HG03045 (cell line): Measurements from ENCODE around the gene FBXL5.

Source experiments
- ATAC-seq: cut with Tn5 transposase; IDR thresholded peaks from one replicate; pipeline ENCODE4 v1.9.1; 2021; ENCODE audit warnings: mild to moderate bottlenecking, moderate library complexity; ENCODE audit not compliant: unreplicated experiment

Gene FBXL5, protein sequence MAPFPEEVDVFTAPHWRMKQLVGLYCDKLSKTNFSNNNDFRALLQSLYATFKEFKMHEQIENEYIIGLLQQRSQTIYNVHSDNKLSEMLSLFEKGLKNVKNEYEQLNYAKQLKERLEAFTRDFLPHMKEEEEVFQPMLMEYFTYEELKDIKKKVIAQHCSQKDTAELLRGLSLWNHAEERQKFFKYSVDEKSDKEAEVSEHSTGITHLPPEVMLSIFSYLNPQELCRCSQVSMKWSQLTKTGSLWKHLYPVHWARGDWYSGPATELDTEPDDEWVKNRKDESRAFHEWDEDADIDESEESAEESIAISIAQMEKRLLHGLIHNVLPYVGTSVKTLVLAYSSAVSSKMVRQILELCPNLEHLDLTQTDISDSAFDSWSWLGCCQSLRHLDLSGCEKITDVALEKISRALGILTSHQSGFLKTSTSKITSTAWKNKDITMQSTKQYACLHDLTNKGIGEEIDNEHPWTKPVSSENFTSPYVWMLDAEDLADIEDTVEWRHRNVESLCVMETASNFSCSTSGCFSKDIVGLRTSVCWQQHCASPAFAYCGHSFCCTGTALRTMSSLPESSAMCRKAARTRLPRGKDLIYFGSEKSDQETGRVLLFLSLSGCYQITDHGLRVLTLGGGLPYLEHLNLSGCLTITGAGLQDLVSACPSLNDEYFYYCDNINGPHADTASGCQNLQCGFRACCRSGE

DNA sequence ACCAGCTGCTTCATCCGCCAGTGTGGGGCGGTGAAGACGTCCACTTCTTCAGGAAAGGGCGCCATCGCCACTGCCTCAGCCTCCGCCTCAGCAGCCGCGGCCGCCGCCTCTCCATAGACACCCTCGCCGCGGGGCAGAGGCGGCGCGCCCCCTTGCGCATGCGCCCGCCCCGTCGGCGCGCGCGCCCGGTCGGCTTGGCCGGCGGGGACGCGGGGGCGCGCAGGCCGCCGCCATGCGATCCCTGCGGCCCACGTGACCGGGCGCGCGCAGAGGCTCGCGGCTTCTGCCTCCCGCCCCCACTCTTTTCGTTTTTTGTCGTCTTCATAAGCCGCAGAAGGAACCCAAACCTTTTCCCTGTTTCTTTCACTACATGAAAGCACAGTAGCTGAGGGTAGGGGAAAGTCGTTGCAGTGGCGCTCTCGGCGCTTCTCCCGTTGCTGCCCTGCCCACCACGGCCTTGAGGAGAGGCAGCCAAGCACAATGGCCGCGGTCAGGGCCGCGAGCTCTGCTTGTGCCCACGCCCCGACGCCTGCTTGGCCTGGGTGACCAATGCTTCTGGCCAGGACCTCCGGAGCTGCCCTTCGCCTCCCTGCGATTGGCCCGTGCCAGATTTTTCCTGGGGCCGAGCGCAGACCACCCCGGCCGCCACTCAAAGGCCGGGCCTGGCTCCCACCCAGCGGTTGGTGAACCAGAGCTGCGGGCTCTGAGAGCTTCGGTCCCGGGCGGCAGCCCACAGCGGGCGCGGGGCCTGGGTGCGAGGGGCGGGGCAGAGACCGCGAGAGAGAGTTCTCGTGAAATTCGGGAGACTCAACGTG is at the start of gene FBXL5:
Gene FBXL5, minus strand, starts transcription at position 135 of the 815 bp plus-strand sequence. Its CDS starts 70 bp downstream, at position 65.
- peak; percentile 78 for ATAC-seq

DNA sequence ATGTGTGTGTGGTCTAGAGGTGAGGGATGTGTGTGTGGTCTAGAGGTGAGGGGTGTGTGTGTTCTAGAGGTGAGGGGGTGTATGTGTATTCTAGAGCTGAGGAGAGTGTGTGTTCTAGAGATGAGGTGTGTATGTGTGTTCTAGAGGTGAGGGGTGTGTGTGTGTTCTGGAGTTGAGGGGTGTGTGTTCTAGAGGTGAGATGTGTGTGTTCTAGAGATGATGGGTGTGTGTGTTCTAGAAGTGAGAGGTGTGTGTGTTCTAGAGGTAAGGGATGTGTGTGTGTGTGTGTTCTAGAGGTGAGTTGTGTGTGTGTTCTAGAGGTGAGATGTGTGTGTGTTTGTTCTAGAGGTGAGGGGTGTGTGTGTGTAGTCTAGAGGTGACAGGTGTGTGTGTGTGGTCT is 49.0 kb upstream of the FBXL5 start:
- ATAC-seq, result no peak

DNA sequence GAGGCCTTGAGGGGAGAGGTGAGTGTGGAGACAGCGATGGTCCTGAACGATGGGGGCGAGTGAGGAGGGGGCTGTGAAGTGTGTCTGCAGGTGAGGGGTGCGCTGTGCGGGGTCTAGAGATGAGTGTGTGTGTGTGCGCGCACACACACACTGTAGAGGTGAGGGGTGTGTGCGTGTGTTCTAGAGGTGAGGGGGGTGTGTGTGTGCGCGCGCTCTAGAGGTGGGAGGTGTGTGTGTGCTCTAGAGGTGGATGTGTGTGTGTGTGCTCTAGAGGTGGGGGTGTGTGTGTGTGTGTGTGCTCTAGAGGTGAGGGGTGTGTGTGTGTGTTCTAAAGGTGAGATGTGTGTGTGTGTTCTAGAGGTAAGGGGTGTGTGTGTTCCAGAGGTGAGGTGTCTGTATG is 48.3 kb upstream of the FBXL5 start:
- ATAC-seq, result no peak

DNA sequence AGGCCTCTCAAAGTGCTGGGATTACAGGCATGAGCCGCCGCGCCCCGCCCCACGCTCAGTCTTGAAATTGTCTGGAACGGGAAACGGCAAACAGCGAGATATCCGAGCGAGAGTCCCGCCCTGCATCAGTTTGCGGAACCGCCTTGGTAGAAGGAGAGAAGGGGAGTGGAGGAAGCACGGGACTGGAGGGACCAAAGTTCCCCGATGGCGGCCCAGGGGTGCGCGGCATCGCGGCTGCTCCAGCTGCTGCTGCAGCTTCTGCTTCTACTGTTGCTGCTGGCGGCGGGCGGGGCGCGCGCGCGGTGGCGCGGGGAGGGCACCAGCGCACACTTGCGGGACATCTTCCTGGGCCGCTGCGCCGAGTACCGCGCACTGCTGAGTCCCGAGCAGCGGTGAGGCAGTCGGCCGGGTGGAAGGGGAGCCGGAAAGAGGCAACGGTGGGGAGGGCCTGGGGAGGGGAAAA is 47.8 kb upstream of the FBXL5 start, which contains the start of gene BST1:
Gene BST1, plus strand, starts transcription at position 125 of the 463 bp plus-strand sequence. Its CDS starts 80 bp downstream, at position 205.
- peak; percentile 63 for ATAC-seq

DNA sequence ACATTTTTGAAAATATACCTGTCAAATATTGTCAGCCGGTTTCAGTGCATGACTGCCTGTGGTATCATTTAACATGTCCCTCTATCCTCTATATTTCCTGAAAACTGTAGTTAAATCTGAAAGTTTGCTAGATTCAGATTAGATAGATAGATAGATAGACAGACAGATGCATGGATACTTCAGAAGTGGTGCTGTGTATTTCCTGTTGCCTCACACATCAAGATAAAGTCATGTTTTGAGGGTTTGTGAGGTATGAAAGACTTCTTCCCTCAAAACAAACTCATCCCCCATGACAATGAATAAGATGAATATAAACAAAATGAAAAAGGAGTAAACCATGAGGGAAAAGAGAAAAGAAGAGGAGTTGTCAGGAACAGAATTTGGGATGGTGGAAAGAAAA is 41.7 kb upstream of the FBXL5 start:
- ATAC-seq, result no peak

DNA sequence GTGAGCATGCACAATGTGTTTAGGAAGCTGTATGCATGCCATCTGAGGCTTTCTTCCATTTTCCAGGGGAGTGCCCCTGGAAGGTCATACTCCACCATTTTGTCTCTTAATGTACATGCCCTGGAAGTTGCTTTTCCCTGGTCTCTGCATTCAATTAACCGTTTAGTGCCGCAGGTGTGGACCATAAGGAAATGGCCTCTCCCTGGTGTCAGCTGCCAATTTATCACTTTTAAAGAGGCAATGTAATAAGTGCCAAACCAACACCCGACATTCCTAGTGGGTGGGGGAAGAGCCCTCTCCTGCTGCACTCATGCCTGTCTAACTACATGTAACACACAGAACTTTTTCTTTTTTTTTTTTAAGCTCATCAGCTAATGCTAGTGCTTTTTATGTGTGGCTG is 40.6 kb upstream of the FBXL5 start:
- no peak for ATAC-seq

DNA sequence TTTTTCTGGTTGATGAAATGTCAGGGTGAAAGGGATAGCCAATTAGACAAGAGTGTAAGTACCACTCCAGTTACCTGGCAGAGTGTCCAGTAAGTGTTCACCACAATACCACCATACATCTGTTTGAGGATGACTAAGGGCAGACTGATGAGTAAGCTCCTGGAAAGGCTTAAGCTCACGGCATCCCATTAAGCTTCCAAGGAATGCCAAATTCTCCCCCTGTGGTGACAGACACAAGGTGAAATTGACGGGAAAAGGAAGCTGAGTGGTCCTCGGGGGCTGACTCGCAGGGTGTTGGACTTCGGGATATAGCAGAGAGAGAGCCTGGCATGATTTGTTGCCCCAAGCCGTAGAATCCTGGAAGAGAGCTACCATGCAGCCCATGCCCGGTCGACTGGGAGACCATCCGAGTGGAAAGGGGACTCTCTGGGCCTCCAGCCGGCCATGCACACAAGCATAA is 40.1 kb upstream of the FBXL5 start:
- no peak for ATAC-seq

DNA sequence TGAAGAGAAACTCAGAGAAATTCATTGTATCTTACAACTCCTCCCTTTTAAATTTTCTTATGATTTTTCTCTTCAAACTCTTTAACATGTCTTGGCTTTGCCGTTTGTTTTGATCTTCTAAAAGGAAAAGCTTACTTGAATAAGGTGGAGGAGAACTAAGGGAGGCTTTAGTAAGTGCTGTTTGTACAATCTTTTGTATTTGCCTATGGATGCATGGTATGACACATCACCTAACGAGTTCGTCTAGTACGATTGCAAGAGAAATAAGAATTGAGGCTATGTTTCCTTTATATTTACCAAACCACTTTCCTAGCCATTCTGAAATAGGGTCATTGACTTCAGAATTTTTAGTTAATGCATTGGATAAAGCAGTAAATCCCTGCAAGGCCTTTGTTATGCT is 39.3 kb upstream of the FBXL5 start:
- ATAC-seq, result no peak

DNA sequence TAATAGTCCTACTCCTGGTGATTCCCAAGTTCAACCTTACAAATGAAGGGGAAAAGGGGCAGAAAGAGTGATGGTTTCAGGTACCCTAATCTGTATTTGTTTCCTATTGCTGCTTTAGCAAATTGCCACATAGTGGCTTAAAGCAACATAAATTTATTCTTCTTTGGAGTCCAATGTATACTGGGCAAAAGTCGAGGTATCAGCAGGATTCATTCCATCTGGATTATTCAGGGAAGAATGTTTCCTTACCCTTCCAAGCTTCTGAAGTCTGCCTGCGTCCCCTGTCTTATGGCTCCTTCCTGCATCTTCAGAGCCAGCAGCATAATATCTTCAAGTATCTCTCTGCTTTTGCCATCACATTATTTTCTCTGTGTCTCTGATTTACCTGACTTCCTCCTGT is 37.4 kb upstream of the FBXL5 start:
- no peak for ATAC-seq

DNA sequence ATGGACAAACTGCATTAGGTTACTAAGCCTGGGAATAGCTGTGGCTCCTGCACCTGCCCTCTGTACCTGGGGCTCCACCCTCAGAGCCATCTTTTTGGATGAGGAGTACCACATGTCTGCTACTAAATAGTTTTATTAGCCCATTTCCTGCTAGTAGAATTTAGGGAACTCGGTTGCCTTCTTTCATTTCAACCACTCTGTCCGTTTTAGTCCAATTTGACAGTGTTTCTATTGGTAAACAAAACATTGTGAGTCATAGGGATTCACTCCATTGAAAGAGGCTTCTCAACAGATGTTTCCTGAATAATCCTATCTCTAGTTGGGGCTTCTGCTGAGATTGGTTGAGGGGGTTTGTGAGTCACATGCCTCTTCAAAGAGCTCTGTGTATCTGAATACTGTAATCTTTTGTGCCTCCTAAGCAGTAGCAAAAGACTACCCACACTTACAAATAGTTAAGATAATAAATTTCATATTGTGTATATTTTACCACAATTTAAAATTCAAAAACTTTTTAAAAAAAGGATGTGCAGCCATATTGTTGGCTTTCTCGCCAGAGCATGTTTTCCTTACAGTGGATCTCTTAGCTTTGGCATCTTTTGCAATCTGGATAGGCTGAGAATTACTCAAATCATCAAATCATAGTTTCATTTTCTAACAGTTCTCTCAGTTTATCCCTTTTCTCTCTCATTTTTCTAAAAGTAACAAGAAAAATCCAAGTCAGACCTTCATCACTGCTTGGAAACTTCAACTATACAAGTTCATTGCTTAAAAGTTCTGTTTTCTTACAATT is 36.4 kb upstream of the FBXL5 start:
- ATAC-seq, result no peak

DNA sequence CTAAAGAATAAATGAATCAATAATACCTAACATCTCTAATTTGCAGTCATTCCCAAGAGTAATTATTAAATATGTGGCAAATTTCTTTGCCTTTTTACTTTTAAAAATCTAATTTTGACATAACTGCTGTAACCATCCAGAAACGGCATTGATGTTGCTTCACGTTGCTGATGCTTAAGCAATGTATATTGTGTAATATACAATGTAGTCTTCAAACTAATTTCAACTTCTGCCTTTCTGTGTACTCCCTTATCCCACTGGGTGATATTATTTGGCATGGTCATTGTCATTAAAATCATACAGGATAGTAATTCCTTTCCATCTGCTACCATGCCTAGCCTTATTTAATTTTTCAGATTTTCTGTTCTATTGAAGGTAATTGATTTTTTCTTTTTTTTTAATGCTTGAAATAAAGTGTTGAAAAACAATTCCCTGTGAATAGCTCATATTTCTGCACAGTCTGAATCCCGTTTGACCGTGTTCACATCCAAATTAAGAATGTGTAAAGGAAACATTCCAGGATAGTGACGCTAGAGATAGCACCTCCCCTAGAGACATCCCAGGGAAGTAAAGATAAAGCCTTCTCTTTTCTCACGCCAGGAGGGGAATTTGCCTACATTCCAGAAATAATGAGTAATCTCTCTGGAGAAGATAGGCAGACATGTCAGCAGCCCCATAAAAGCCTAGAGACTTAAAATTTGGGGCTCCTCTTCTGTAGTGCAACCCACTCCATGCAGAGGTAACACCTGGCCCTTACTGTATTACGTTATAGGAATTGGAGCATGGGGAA is 35.1 kb upstream of the FBXL5 start:
- ATAC-seq, result no peak

DNA sequence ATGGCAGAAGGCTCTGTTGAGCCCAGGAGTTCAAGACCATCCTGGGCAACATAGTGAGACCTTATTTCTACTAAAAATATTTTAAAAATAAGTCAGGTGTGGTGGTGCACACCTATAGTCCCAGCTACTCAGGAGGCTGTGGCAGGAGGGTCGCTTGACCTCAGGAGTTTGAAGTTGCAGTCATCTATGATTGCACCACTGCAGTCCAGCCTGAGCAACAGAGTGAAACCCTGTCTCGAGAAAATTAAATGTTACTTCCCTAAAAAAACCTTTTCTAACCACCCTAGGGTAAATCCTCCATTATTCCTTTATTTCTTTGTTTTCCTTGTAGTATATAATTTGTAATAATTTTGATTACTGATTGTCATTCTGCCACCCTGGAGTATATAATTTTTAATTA is 34.4 kb upstream of the FBXL5 start:
- ATAC-seq, result no peak

DNA sequence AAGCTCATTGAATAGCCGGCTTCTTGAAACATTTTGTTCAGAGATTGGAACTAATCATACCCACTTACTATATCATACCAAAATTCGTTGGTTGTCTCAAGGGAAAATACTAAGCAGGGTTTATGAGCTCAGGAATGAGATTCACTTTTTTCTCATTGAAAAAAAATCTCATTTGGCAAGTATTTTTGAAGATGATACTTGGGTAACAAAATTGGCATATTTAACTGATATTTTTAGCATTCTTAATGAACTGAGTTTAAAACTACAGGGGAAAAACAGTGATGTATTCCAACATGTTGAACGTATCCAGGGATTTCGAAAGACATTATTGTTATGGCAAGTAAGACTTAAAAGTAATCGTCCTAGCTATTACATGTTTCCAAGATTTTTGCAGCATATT is 32.9 kb upstream of the FBXL5 start:
- no peak for ATAC-seq

DNA sequence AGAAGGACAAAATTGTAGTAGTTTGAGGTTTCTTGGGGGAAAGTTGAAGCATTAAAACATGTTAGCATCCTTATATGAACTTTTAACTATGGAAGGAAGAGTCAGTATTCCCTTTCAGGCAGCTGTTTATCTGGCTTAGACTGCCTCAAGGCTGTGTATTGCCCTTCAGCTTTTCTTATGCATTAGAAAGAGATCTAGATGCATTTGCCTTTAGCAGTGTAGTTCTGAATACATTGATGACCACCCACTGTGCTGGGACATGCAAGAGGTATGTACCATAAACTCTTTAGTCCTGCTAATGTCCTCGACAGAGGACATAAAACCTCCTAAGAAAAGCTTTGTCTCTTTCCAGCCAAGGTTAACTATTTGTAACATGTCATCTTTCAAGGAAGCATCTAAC is 29.3 kb upstream of the FBXL5 start:
- no peak for ATAC-seq

DNA sequence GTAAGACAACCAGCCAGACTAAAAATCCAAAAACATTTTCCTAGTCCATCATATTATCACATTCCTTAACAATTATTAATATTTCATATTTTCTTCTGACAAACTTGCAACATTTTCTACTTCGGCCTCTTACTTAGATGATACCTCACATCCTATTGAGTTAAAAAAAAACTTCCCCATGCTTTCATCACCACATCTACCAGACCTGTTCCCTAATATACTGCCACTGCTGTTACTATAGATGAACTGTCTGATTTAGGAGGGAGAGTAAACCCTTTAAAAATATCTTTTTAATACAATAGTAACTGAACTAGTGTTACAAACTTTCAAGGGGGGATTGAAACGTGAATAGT is 28.0 kb upstream of the FBXL5 start:
- no peak for ATAC-seq

DNA sequence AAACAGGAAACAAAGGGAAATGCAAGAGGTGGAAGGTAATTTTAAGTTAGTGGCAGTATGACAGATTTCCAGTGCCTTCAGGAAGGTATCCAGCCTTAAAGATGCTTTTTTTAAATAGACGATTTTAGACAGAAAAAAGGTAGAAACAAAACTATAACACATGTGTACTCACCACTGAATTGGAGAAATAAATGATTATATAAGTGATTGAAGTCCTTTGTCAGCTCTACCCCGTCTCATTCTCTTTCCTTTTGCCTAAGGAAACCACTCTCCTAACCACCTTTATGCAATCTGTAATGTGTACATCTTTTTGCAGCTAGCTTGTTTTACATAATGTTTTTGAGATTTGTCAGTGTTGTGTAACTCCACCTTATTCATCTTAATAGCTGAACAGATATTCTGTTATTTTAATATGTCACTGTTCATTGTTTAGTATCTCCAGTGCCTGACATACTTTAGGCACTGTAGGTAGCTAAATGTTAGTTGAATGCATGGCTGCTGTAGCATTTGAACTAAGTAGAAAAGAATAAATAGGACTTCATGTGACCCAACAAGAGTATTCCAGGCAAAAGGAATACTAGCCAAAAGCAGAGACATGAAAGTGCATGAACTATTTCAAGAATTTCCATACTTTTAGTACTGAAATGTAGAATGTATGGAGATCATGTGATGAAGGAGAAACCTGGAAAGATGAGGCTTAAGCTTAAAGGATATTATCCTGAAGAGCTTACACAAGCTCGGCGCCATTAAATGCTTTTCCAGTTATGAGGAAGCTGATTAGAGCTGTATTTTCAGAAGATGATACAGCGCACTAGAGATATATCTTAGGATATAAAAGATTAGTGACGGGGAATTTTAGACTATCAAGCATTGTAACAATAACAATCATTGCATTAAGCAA is 27.3 kb upstream of the FBXL5 start:
- ATAC-seq, result no peak

DNA sequence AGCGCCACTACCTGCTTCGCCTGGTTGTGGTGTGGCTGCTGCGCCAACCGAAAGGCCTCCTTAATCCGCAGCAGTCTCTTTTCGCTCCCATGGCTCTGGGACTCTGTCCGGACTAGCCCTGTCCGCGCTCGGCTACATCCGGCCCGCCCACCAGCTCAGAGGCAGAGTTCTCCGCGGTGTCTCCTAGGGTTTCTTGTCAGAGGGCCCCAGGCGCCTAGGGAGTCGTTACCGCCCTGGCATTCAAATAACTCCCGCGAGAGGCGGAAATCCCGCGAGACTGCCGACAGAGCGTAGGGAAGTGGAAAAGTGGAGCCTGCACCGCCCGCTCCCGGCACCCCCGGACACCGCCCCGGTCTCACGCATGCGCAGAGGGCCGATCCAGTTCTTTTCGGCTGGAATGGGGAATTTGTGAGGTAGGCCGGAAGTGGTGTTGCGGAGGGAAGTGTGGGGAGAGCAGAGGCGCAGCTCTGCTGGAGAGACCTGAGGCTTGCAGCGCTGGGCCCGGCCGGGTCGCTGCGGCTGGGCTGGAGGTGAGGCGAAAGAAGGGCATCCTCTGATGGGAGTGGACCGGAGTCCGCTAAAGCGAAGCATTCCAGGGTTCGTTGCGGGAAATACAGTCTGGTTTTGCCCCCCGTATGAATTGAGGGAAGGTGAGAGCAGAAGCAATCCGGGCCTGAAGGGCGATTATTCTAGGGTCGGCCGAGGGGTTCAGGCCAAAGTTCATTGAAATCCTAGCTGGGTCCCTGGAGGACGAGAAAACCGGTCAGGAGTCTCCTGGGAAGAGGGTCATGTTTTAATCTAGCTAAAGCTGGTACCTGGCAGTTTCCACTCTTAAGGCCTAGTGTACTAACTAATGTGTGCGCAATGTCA is 26.4 kb upstream of the FBXL5 start, which contains the start of gene FAM200B:
Gene FAM200B, plus strand, starts transcription at position 456 of the 870 bp plus-strand sequence. CDS start 5,151 bp downstream, outside the sequence.
- ATAC-seq, result peak; percentile 95

DNA sequence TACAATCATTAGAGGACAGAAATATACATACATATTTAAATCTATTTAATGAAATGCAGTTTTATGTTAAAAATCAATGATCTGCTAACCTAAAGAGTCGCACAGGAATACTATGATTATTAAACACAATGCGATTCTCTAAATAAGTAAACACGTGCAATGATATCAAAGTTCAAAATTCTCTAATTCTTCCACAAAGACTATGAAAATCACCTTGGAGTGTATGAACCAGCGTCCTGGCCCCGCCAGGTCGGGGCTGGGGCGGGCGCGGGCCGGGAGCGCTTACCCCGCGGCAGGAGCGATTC is 25.9 kb upstream of the FBXL5 start:
- no peak for ATAC-seq
